Psoas muscle (tissue), 8 donors: ENCODE data around the gene MAST3. TPM values are rescaled to one million over a fixed set of nuclear protein-coding genes. Genes with fewer than 3 reads are reported as not detected.

ENCODE experiments used
- ATAC-seq, 4 donors: fragments of 200-7000 bp; cut with Tn5 transposase; one replicate each; pipeline ENCODE4 v1.9.1; 2020; ENCODE audit warnings: moderate library complexity in 3 of 4, mild to moderate bottlenecking in 2 of 4
- DNase-seq, 2 donors: peaks; one replicate each; pipeline ENCODE4 v3.0.0-alpha.2; 2020
- H3K27ac ChIP-seq: fragments of 200-600 bp; one replicate; pipeline ENCODE4 v1.8.0; 2022
- H3K27me3 ChIP-seq, 3 donors: fragments of 200-600 bp in 1 of 3; one replicate each; pipeline versions ENCODE4 v1.6.1 to v1.8.0; 2013 to 2022; ENCODE audit warnings: low read length in 2 of 3, mild to moderate bottlenecking in 2 of 3, moderate library complexity in 1 of 3; ENCODE audit not compliant: insufficient read depth in 3 of 3
- H3K36me3 ChIP-seq, 2 donors: fragments of 200-600 bp in 1 of 2; one replicate each; pipeline versions ENCODE4 v1.6.1 to v1.8.0; 2013 to 2022; ENCODE audit warnings: low read depth in 1 of 2, mild to moderate bottlenecking in 1 of 2, moderate library complexity in 1 of 2; ENCODE audit not compliant: insufficient read depth in 1 of 2
- H3K4me1 ChIP-seq: fragments of 200-600 bp; one replicate; pipeline ENCODE4 v1.8.0; 2022
- H3K4me3 ChIP-seq: fragments of 200-600 bp; one replicate; pipeline ENCODE4 v1.8.0; 2022; ENCODE audit warnings: mild to moderate bottlenecking
- H3K9me3 ChIP-seq: fragments of 200-600 bp; one replicate; pipeline ENCODE4 v1.8.0; 2022
- CTCF ChIP-seq: fragments of 200-600 bp; IDR thresholded peaks from one replicate; pipeline ENCODE4 v1.8.0; 2022; ENCODE audit warnings: antibody characterized with exemption
- WGBS, 3 donors: extraction: QIAGEN DNeasy Blood & Tissue Kit; methylation state at CpG; one replicate each; pipeline versions ENCODE4 v1.1.6 to v1.1.7; 2013; 5-methylcytosine and 5-hydroxymethylcytosine counted together
- intact Hi-C, 2 donors: fragments of 100-400 bp; cut with DNase I; formaldehyde crosslinking; loops; one replicate each; pipeline versions ENCODE4 v1.11.0 to v1.14.2; 2022
- polyA plus RNA-seq, 3 donors: library from polyadenylated mRNA; stranded (reverse); fragments of 200-250 nt; gene quantifications; one replicate each; pipeline ENCODE4 v1.2.3, GENCODE V29; 2013
- total RNA-seq, 4 donors: library from RNA; stranded (reverse); fragmentation: NEBNext Ultra II Directional in 2 of 4; extraction: Animal tissue kit (Norgen Biotek cat#: 25700) in 2 of 4; gene quantifications; one replicate each; pipeline versions ENCODE4 v1.2.1 to v1.2.4, GENCODE V29; 2021 to 2023
- donor health status: healthy with polysubstance abuse.
- donor health status: DM: no; HTN: no; CAD: no; lungs with moderate emphysema.
- donor health status: Bipolar disorder and iron deficiency.
- donor health status: healthy.
- donor health status: DM: yes; HTN: yes; CAD: no.
- donor health status: DM: no; HTN: no; CAD: no.
- donor health status: DM: no; HTN: no; CAD: no.
- donor health status: DM: yes; HTN: yes; CAD: no.

The MAST3 gene
- total and polyA plus RNA-seq, 7 donors = 0.34 to 5.1 (median 2.5) TPM

- Histone ChIP-seq H3K9me3 (no peaks in the 10 kb centered on the region), H3K27me3 (no peaks in the 10 kb centered on the region), H3K4me3 (no peak overlapping the region), H3K36me3 (peaks cover 0 to 12% of the 10 kb centered on the region in 2 donors), H3K27ac (no peak overlapping the region), H3K4me1 (no peaks in the 10 kb centered on the region)
- DNase-seq (no peak), ATAC-seq (no peak)
- no peak for TF ChIP-seq CTCF
- intact Hi-C loops = no loop called here
- 94 to 99% (median 96%) methylated on average over 12 of the region's 12 CpGs for WGBS, 3 donors
These were observed 31.2 kb downstream of the MAST3 start for GRCh38 chr19:18128805-18129204.

- H3K36me3 ChIP-seq = peaks cover 0 to 11% of the 10 kb centered on the region in 2 donors
These were observed 33.1 kb downstream of the MAST3 start for GRCh38 chr19:18130523-18131242.

GRCh38 chr19:18131841-18132596, 34.4 kb downstream of the MAST3 start:
- ATAC-seq (no peak), DNase-seq (no peak)
- peaks cover 0 to 13% of the 10 kb centered on the region in 2 donors for H3K36me3 ChIP-seq
- TF ChIP-seq CTCF = no peak
- no peaks in the 10 kb centered on the region for H3K4me1 ChIP-seq
- H3K27ac ChIP-seq = no peak overlapping the region
- H3K9me3 ChIP-seq = no peaks in the 10 kb centered on the region
- intact Hi-C loops = no loop called here
- no peak overlapping the region for H3K4me3 ChIP-seq
- no peaks in the 10 kb centered on the region for H3K27me3 ChIP-seq
- WGBS, 3 donors = 79 to 85% (median 81%) methylated on average over 29 to 31 of the region's 31 CpGs

More at GRCh38 chr19:18130523-18131242, 33.1 kb downstream of the MAST3 start:
- 92 to 96% (median 94%) methylated on average over 21 of the region's 21 CpGs for WGBS, 3 donors
- H3K4me1 ChIP-seq = no peaks in the 10 kb centered on the region
- no peaks in the 10 kb centered on the region for H3K9me3 ChIP-seq
- H3K27me3 ChIP-seq = no peaks in the 10 kb centered on the region
- H3K4me3 ChIP-seq = no peak overlapping the region
- ATAC-seq (no peak), DNase-seq (no peak)
- H3K27ac ChIP-seq = no peak overlapping the region
- intact Hi-C loops = no loop called here
- no peak for TF ChIP-seq CTCF

- no peak for TF ChIP-seq CTCF
- no peak overlapping the region for H3K27ac ChIP-seq
- no peaks in the 10 kb centered on the region for H3K4me1 ChIP-seq
- peaks cover 0 to 20% of the 10 kb centered on the region in 2 donors for H3K36me3 ChIP-seq
- no peak for DNase-seq
- H3K27me3 ChIP-seq = no peaks in the 10 kb centered on the region
- no peak overlapping the region for H3K4me3 ChIP-seq
- 93 to 96% (median 93%) methylated on average over 18 of the region's 18 CpGs for WGBS, 3 donors
- intact Hi-C loops = no loop called here
- H3K9me3 ChIP-seq = no peaks in the 10 kb centered on the region
- no peak for ATAC-seq
These were observed 38.4 kb downstream of the MAST3 start for GRCh38 chr19:18135712-18136584.
